SK-N-MC (cell line): ENCODE data around the gene NBPF12.
"Not testable (repeated sequence)": the region's sequence is repeated elsewhere in the genome, so short reads cannot be mapped to it uniquely, and the experiment has no call there.

ENCODE experiments used
- EZH2 ChIP-seq: fragments of 200-600 bp; sonication (generic); IDR thresholded peaks from one replicate; pipeline ENCODE4 v1.6.1; 2017; ENCODE audit warnings: antibody characterized with exemption
- FOXP2 ChIP-seq: optimal IDR thresholded peaks from 2 replicates; pipeline ENCODE3; 2011; ENCODE audit warnings: mild to moderate bottlenecking, moderate library complexity; ENCODE audit not compliant: insufficient read depth; ENCODE audit errors: extremely low read length, control extremely low read depth
- POLR2AphosphoS5 ChIP-seq: IDR thresholded peaks from 2 replicates; pipeline ENCODE4 v1.6.1; 2012; ENCODE audit warnings: mild to moderate bottlenecking, low read depth, low read length, borderline replicate concordance

DNA sequence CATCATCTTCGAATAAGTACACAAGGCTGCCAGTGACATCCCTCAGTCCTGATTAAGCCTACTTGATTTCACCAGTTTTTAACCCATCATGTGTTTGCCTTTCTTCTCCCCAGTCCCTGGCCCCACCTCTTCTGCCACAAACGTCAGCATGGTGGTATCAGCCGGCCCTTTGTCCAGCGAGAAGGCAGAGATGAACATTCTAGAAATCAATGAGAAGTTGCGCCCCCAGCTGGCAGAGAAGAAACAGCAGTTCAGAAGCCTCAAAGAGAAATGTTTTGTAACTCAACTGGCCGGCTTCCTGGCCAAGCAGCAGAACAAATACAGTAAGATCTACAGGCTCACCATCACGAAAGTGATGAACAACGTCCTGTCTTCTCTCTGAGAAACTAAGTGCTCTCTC, 28.2 kb downstream of the NBPF12 start:
- TF ChIP-seq EZH2, FOXP2, POLR2AphosphoS5: not testable (repeated sequence)
